ENCODE measurements around the gene COL9A2.

The COL9A2 gene

DNA sequence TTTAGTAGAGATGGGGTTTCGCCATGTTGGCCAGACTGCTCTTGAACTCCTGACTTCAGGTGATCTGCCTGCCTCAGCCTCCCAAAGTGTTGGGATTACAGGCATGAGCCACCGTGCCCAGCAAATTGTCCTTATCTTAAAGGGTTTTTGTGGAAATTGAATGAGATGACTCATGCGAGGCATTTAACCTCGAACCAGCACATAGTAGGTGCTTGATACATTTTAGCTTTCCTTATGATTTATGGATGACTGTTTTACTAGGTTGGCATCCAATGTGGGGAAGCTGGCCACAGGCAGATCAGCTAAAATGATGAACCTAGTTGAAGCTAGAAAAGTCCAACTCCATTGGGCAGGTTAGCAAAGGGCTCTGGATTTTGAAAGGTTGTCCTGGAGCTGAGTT, 1.4 kb upstream of the COL9A2 start:
- DNase-seq (ENCODE audit: low spot score) = no peak

DNA sequence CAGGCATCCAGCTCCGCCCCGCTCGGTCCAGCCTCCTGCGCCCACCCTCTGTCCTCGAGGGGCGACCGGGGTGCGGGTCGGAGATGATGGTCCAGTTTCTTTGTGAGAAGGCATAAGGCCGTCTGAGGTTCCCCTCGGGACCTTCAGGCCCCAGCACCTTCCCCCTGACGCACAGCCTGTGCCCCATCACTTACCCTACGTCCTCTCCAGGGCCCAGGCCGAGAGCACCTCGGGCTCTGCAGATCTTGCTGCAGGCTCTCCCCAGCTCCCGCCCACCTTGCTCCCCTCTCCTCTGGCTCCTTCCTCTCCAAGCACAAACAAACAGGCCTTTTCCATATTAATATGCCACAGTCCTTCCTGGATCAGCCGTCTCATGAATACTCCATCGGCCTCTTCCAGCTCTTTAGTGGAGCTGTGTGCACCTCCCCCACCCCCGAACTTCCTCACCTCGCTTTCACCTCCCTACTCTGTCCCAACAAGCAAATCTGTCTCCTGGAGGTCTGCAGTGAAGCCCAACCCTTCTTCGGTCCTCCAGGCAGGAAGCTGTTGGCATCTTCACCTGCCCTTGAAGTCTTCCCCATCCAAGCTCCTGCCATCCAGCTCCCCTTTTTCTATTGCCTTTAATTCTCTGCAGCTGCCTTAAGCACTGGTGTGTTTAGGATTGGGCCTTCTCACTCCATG, 448 bp upstream of the COL9A2 start:
- no peak for DNase-seq (ENCODE audit: low spot score)

DNA sequence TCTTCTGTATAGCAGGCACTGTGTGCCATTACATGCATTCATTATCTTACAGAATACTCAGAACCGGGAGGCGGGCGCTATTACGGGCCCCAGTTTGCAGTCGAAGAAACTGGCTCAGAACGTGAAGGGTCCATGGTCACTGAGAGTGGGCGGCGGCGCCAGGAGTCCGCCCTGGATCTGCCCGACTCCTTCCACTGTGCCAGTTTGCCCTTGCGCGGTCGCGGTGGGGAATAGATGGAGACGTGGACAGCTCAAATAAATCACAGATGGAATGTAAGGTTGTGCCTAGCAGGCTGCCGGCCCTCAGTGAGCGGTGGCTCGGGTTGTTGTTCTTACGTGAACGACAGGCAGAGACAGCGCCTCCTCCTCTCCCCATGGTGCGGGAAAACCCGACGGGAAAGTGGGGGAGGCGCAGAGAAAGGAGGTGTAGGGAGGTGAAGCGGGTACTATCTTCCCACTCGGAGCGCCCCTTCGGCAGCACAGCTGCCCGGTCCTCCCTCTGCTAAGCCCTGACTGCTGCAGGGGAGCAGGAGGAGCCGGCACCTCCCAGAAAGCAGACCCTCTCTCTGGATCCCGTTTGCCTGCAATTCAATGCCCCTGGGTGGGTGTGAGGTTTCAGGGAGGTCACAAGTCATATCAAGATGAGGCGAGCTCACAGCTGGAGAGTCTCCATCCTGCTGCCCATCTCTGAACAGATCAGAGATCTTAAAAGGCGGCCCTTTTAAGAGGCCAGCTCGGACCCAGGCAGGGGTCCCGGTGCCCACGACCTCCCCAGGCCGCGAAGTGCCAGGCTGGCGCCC, 1.1 kb downstream of the COL9A2 start:
- DNase-seq (ENCODE audit: low spot score) = no peak

DNA sequence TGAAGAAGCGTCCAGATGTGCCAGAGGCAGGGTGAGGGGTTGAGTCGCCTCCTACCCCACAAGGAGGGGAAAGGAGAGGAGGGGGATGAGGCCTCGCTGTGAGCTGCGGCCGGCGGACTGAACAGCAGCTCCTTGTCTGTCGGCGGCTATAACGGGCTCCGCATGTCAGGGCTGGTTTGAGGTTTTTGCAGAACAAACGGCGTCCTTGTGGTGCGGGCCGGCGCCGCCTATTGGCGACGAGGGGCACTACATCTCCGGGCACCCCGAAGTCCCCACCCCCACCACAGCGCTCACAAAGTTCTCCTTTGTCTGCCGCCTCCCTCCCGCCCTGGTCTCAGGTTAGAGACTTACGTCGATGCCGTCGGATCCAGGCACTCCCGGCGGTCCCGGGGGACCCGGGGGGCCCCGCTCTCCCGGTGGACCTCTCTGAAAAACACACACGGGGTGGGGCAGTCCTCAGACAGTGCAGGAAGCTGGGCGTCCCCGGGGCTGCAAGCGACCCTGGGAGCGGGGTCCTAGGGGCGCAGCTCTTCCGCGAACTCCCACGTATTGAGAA, 1.8 kb downstream of the COL9A2 start:
- peak; percentile 94 for DNase-seq (ENCODE audit: low spot score)

DNA sequence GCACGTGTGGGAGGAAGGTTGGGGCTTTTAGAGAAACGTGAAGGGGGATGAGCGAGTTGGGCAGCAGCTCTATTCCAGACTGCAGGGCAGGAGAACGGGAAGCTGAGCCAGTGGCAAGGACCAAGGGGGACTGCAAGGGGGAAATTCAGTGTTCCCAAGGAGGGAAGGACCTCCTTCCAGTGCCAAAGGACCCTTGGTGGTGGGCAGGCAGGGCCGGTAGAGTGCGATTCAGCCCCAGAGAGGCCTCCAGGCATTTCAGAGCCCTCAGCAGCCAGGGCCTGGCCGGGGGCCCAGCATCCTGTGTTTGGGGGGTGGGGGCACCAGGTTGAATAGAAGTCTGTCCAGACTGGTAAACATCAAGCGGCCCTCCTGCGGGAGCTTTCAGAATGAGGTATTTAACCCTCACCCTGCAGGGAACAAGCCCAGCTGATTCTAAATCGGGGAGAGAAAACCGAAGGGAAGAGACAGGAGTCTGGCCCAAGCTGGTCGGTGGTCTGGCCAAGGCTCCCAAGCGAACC, 2.3 kb downstream of the COL9A2 start:
- DNase-seq (ENCODE audit: low spot score) = no peak

DNA sequence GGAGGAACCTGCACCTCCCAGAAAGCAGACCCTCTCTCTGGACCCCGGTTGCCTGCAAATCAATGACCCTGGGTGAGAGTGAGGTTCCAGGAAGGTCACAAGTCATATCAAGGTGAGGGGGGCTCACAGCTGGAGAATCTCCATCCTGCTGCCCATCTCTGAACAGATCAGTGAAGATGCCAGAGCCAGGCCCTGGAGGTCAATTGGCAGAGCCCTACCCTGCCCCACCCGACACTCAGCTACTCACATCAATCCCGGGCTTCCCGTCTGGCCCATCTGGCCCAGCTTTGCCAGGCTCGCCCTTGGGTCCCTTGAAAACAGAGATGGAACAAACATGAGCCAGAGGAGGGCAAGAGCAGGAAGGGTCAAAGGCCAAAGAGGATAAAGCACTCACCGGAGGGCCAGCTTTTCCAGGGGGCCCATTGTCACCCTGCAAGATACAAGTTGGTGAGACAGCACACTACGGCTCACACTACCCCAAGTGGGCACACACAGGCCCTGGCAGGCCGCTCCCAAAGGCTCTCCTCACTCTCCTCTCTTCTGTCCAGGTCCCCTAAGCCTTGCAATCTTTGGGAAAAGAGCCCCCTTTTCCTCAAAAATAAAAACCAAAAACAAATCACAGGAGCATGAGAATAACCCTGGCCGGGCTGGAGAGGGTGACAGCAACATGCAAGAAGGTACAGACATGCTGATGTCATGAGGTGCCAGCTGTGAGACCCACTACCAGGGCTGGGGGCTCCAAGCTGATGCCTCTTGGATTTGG, 2.9 kb downstream of the COL9A2 start:
- no peak for DNase-seq (ENCODE audit: low spot score)

DNA sequence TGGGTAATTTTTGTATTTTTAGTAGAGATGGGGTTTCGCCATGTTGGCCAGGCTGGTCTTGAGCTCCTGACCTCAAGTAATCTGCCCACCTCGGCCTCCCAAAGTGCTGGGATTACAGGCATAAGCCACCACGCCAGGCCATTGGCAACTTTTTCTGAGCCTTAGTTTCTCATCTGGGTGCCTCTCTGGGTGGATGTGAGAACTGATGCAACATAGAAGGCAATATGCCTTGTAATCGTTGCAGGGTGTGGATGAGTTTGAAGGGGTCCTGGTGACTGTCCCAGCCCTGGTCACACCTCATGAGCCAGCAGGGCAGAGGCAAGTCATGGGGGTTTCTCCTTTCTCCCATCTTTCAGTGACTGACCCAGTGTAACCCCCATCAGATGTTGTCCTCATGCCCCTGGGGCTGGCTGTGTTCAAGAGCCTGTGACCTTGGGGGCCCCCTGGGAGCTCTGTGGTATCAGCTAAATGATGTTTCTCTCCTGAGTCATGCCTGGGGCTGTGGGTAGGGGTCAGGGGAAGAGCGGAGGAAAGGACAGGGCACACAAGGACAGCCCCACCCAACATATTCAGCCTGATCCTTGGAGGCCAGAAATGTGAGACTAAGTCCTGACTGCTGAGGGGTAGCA, 3.6 kb downstream of the COL9A2 start:
- DNase-seq (ENCODE audit: low spot score) = peak; percentile 45

DNA sequence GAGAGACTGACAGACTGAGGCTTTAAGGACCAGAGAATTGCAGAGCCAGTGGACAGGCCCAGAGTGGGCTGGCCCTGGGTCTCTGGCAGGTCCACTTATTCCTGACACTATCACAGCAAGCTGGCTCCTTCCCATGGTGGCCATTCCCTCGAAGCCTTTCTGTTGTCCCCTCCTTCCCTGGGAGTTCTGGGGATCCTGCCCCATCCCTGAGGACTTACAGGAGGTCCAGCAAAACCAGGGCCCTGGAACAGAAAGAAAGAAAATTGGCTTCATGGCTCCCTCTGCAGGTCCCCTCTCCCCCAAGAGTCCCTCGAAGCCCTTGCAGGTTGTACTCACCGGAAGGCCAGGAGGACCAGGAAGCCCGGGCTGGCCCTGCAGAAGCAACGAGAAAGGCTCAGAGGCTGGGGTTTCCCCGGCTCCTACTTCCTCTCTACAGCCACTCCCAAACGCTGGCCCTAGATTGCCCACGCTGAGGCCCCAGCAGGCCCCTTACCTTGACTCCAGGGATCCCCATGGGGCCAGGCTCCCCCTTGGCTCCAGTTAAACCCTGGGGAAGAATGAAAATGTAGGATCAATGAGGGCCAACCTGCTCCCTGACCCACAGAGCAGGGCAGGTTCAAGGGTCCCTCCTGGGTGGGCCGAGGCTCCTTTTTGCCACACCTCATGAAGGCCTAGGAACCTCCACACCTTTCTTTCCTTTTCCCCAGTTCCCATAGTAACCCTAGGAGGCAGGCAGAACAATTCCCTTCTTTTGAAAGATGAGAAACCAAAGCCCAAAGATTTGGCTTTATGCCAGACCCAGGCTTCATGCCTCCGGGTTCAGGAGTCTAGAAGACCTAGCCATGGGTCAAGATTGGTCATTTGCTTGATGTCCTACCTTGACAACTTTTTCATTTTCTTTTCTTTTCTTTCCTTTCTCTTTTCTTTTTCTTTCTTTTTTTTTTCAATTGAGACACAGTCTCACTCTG, 4.6 kb downstream of the COL9A2 start:
- DNase-seq (ENCODE audit: low spot score) = no peak

DNA sequence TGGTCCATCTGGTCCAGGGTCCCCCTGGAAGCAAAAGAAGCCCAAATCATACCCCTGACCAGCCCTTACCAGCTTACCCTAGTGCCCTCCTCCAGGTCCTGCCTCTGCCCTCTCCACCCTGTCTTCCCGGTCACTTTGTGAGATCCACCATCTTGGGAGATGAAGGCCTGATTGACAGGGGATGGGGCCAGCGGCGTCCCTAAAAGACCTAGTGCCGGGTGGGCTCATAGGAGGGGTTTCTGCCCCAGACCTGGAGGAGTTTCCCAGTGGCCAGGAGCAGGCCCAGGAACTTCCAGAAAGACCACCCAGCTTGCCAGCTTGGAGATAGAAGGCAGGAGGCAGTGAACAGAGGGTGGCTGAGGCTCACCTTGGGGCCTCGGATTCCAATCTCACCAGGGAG, 5.4 kb downstream of the COL9A2 start:
- no peak for DNase-seq (ENCODE audit: low spot score)

DNA sequence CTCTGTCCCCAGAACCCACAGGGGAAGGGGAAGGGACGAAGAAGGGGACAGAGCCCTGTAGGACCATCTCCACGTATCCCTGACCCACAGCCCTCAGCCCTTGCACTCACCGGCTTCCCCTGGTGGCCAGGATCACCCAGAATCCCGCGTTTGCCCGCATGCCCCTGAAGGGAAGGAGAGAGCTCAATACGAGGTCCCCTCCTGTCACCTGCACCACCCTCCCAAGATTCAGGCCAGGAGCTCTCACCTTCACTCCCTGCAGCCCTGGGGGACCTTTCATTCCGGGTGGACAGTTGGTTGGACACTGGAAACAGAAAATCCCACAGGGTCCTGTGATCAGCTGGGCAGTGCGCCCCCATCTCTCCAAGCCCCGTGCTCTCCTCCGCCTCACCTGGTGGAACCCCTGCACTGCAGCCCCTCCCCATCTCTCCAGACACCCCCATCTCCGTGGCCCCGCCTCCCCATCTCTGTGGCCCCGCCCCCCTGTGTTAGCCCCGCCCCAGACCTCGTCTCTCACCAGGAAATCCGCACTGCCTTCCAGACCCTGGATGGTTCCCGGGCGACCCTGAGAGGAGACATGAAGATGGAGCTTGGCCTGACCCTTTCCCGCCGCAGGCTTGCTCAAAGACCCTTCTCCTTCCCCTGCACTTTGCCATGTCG, 6.0 kb downstream of the COL9A2 start:
- DNase-seq (ENCODE audit: low spot score) = no peak

DNA sequence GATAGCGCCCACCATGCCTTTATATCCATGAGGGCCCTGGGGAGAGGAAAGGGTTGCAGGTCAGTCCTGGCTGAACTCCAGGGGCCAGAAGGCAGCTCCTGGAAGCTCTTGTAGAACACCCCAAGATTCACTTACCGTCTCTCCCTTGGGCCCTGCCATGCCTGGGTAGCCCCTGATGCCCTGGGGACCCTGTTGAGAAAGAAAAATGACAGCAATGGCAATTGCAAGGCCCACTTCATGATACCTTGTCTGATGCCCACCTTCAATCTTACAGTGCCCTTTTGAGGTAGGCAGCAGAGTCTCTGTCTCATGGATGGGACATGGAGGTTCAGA, 7.0 kb downstream of the COL9A2 start:
- no peak for DNase-seq (ENCODE audit: low spot score)

DNA sequence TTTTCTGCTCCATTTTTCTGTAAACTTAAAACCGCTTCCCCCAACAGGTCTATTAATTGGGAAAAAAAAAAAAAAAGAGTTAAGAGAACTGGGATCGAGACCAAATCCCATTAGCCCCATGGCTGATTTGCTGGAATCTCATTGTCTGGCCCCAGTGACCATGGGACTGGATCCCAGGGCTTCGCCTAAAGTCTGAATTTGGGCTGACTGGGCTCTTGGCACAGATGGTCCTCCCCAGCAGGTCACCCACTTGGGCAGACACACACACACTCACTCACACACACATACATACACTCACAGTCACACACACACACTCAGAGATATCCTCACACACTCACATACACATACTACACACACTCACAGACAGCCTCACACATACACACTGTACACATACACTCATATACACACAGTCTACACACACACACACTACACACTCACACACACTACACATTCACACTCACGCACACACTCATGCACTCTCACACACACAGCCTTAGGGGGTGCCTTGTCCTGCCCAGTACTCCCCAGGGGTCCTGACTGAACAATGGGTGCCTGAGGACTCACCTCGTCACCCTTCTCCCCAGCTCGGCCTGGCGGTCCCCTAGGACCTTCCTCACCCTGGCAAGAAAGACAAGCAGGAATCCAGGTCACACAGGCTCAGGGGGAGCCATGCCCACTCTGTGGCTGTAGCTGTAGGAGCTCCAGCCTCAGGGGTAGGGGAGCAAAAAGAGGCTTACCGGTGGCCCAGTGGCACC, 7.5 kb downstream of the COL9A2 start:
- DNase-seq (ENCODE audit: low spot score) = no peak

DNA sequence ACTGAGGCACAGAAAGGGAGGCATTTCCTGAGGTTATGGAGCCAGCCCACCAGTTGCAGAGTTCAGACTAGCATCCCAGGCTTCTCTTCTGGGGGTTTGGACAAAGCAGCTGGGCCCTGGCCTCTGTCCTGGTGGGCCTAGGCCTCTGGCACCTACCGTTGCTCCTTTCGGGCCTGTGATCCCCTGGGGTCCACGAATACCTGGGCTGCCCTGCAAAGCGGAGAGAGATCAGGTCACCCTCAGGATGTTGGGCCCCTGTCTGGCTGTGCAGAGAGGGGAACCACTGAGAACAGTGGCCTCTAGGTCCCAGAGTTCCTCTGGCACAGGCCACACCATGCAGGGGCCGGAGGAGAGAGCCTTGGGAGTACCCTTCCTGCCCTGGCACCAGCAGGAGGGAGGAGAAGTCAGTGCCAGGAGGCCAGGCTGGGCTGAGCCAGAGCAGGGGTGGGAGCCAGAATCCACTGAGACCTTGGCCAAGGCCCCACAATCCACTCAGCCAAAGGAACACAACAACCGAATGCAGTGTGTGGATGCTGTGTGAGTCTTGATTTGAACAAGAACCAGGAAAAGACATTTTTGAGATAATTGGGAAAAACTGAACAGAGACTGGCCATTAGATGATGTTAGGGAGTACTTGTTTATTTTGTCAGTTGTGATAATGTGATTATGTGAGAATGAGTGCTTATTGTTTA, 8.9 kb downstream of the COL9A2 start:
- no peak for DNase-seq (ENCODE audit: low spot score)

DNA sequence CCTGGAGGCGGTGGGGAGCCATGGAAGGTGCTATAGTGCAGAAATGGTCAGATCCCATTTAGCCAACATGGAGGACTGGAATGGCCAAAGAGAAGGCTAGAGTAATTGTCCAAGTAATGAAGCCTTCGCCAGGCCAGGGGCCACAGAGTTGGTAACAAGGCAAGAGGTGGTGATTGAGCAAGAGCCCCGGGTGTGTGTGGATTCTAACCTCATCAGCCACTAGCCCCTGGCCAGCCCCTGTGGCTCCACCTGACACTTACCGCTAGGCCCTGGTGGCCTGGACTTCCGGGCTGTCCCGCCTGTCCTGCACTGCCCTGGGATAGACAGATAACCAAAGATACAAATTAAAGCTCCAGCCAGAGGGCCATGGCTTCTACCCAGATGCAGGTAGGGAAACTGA, 9.9 kb downstream of the COL9A2 start:
- no peak for DNase-seq (ENCODE audit: low spot score)

DNA sequence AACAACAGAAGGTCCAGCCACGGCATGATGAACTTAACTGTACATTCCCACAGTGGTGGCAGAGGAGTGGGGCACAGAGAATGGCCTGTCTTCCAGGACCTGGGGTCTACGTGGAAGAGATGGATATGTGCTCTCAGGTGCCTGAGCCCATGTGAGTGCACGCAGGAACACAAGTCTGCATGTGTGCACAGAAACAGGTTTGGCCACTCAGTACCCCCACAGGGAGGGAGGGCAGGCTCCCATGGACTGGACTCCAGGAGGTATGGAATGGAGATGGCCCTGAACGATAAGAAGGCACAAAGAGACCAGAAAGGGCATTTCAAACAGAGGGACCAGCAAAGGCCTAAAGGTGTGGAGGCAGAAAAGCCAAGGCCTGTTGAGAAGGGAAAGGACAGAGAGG, 10.8 kb downstream of the COL9A2 start:
- DNase-seq (ENCODE audit: low spot score) = no peak

DNA sequence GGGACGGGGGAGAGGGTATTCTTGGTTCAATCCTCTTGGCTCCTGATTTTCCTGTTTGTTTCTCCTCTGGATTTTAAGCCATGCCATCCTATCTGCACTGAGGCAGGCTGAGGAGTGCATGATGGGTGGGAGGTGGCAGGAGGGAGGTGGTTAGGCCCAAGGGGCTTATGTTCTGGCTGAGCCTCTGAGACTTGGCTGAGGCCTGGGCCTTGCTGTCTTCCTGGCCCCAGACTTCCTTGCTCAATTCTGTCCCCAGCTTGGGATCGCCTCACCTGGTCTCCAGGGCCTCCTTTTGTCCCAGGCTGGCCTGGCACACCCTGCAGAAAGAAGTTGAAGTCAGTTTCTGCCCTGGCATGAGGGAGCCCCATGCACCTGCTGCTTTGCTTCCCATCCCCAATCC, 11.2 kb downstream of the COL9A2 start:
- no peak for DNase-seq (ENCODE audit: low spot score)

DNA sequence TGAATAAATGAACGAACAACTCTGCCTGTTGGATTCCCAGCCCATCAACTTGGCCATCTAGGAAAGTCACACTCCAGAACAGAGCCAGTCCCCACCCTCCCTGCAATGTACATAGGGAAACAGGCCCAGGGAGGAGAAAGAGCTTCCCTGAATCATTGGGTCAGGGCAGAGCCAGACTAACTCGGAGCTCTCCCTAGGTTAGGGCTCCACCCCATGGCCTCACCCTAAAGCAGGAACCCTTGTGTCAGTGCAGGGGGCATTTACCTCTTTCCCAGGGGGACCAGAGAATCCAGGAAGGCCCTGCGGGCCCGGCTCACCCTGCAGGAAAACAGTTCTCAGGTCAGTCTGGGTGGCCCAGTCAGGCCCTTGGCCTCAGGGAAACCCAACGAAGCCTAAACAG, 11.6 kb downstream of the COL9A2 start:
- DNase-seq (ENCODE audit: low spot score) = no peak

DNA sequence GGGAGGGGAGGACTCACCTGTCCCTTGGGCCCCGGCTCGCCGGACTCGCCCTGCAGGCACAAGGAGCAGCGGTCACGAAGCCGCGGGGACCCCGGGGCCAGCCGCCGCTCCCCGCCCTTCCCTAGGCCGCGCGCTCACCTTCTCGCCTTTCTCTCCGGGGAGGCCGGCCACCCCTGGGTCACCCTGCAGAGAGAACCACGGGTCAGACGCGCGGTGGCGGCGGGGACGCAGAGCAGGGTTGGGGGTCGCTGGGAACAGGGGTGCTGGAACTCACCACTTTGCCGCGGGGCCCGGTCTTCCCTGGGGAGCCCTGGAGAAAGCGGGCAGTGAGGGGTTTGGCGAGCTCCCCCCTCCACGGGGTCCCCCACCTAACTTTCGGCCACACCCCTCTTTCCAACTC, 13.3 kb downstream of the COL9A2 start:
- DNase-seq (ENCODE audit: low spot score) = no peak
